Ovary (tissue), 9 donors: ENCODE data around the gene ANKRD6. TPM values are rescaled to one million over a fixed set of nuclear protein-coding genes. Genes with fewer than 3 reads are reported as not detected.

ENCODE experiments used
- DNase-seq, 5 donors: peaks; one replicate each; pipeline ENCODE4 v3.0.0-alpha.2; 2019 to 2020
- H3K27ac ChIP-seq, 2 donors: fragments of 200-600 bp; one replicate each; pipeline versions ENCODE4 v1.5.1 to v1.8.0; 2019 to 2022
- H3K27me3 ChIP-seq: fragments of 200-600 bp; one replicate; pipeline ENCODE4 v1.8.0; 2022
- H3K36me3 ChIP-seq: fragments of 200-600 bp; sonication (generic); one replicate; pipeline ENCODE4 v1.5.1; 2019
- H3K4me1 ChIP-seq: one replicate; pipeline ENCODE4 v1.8.1; 2013; ENCODE audit warnings: mild to moderate bottlenecking, moderate library complexity; ENCODE audit not compliant: insufficient read depth
- H3K4me3 ChIP-seq: fragments of 200-600 bp; sonication (generic); one replicate; pipeline ENCODE4 v1.5.1; 2017
- H3K9me3 ChIP-seq, 2 donors: fragments of 200-600 bp in 1 of 2; sonication (generic) in 1 of 2; one replicate each; pipeline versions ENCODE4 v1.5.1 to v1.8.1; 2013 to 2019; ENCODE audit warnings: mild to moderate bottlenecking in 1 of 2, moderate library complexity in 1 of 2
- EP300 ChIP-seq: sonication (generic); formaldehyde crosslinking; IDR thresholded peaks from one replicate; pipeline ENCODE4 v1.6.1; 2017; ENCODE audit warnings: antibody characterized with exemption
- POLR2A ChIP-seq: fragments of 450-650 bp; IDR thresholded peaks from one replicate; pipeline ENCODE4 v1.6.1; 2017; ENCODE audit warnings: antibody characterized with exemption, mild to moderate bottlenecking, moderate library complexity
- WGBS, 3 donors: extraction: QIAGEN DNeasy Blood & Tissue Kit in 1 of 3; methylation state at CpG; one replicate each; pipeline versions ENCODE4 v1.1.5 to v1.1.7; 2013 to 2017; 5-methylcytosine and 5-hydroxymethylcytosine counted together
- intact Hi-C, 4 donors: fragments of 100-400 bp; cut with DNase I; formaldehyde crosslinking; loops; one replicate each; pipeline versions ENCODE4 v1.11.0 to v1.15.1; 2022 to 2023
- polyA plus RNA-seq, 2 donors: library from polyadenylated mRNA; stranded (reverse); fragments of 200-250 nt in 1 of 2; fragments of 350-450 nt in 1 of 2; fragmentation: Illumina TruSeq in 1 of 2; extraction: RNeasy Lipid Tissue Mini Kit (QIAGEN cat#74804) in 1 of 2; gene quantifications; one replicate each; pipeline ENCODE4 v1.2.3, GENCODE V29; 2013 to 2014
- total RNA-seq, 7 donors: library from RNA; depleted of rRNA in 2 of 7; stranded (reverse); fragments of >200 nt in 2 of 7; fragmentation: NEBNext Ultra II Directional in 3 of 7; extraction: Animal tissue kit (Norgen Biotek cat#: 25700) in 3 of 7; gene quantifications; one replicate each; pipeline versions ENCODE4 v1.1.0 to v1.2.4, GENCODE V29; 2016 to 2023
- TF ChIP-seq, protein P1 (sequence below), 3 donors: fragments of 450-650 bp in 2 of 3; fragments of 200-600 bp in 1 of 3; IDR thresholded peaks; one replicate each; pipeline versions ENCODE4 v1.5.1 to v1.8.0; 2016 to 2022; ENCODE audit warnings: antibody characterized with exemption in 3 of 3, mild to moderate bottlenecking in 1 of 3
- donor health status: DM: no; HTN: no; CAD: no; lungs with moderate emphysema.
- donor health status: DM: no; HTN: no; CAD: no.
- donor health status: Bipolar disorder and iron deficiency.
- donor health status: DM: yes; HTN: yes; CAD: no.
- donor health status: DM: no; HTN: no; CAD: no.
- donor health status: DM: yes; HTN: yes; CAD: no.

The ANKRD6 gene
- total and polyA plus RNA-seq, 9 donors, result 14.7 to 50.1 (median 25.6) TPM

GRCh38 chr6:89404512-89404911 is 28.4 kb upstream of the ANKRD6 start:
- Histone ChIP-seq H3K4me1 (no peaks in the 10 kb centered on the region), H3K27ac (no peak overlapping the region), H3K36me3 (no peaks in the 10 kb centered on the region), H3K9me3 (no peaks in the 10 kb centered on the region), H3K4me3 (no peak overlapping the region), H3K27me3 (no peaks in the 10 kb centered on the region)
- intact Hi-C loops, result no loop called here
- WGBS, 3 donors, result 75 to 85% (median 77%) methylated on average over 3 of the region's 3 CpGs
- DNase-seq, result no peak
- TF ChIP-seq POLR2A (no peak), EP300 (no peak)
- TF ChIP-seq, protein P1, sequence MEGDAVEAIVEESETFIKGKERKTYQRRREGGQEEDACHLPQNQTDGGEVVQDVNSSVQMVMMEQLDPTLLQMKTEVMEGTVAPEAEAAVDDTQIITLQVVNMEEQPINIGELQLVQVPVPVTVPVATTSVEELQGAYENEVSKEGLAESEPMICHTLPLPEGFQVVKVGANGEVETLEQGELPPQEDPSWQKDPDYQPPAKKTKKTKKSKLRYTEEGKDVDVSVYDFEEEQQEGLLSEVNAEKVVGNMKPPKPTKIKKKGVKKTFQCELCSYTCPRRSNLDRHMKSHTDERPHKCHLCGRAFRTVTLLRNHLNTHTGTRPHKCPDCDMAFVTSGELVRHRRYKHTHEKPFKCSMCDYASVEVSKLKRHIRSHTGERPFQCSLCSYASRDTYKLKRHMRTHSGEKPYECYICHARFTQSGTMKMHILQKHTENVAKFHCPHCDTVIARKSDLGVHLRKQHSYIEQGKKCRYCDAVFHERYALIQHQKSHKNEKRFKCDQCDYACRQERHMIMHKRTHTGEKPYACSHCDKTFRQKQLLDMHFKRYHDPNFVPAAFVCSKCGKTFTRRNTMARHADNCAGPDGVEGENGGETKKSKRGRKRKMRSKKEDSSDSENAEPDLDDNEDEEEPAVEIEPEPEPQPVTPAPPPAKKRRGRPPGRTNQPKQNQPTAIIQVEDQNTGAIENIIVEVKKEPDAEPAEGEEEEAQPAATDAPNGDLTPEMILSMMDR (IDR thresholded peaks at IDR 0.05), result no peak

DNA sequence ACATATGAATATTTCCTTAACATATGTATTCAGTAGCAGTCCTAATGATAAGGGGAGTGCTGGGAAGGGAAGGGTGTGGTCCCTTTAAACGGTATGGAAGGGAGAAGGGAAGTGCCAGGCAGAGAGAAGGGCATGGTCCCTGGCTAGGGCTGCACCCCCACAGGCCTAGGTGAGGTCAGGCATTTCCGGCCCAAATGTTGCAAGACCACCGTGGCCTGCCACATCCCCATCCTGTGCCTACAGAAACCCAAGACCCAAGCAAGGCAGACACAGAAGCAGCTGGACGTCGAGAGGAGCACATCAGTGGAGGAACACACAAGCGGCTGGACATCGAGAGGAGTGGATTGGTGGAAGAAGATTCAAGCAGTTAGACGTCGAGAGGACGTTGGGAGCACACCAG is 26.8 kb upstream of the ANKRD6 start:
- no peaks in the 10 kb centered on the region for H3K4me1 ChIP-seq
- TF ChIP-seq, protein P1 (IDR thresholded peaks at IDR 0.05), result no peak
- TF ChIP-seq POLR2A, result no peak
- TF ChIP-seq EP300, result no peak
- no peak overlapping the region for H3K4me3 ChIP-seq
- intact Hi-C loops, result no loop called here
- H3K9me3 ChIP-seq, result no peaks in the 10 kb centered on the region
- no peaks in the 10 kb centered on the region for H3K27me3 ChIP-seq
- 68 to 77% (median 74%) methylated on average over 10 of the region's 10 CpGs for WGBS, 3 donors
- H3K27ac ChIP-seq, result no peak overlapping the region
- no peak for DNase-seq
- no peaks in the 10 kb centered on the region for H3K36me3 ChIP-seq

DNA sequence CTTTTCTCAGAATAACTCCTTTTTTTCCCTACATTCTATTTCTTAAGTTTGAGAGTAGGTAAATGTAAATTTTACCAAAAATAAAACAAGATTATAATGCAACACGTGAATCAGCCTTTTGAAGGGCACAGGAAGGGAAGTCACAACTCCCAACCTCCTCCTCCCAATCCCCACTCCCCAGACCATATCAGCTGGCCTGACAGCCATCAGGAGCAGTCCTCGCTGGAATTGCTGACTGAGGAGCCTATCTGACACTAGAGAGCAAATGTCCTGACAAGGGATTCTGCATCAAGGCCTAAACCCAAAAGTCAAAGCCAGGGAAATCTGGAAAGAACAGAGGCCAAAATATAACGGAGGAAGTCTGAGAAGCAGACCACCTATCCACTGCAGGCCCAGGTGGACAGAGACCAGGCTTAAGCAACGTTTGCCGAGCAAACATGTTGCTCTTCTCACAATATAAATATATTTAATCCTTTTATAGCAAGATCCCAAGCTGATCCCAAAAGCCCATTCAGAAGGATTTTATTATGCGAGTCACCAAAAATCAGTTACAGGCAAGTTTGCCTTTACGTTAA is 23.4 kb upstream of the ANKRD6 start:
- no peak for TF ChIP-seq POLR2A
- TF ChIP-seq, protein P1 (IDR thresholded peaks at IDR 0.05), result no peak
- TF ChIP-seq EP300, result no peak
- H3K9me3 ChIP-seq, result no peaks in the 10 kb centered on the region
- no peaks in the 10 kb centered on the region for H3K27me3 ChIP-seq
- intact Hi-C loops, result no loop called here
- WGBS, 3 donors, result 88 to 92% (median 91%) methylated on average over 7 of the region's 7 CpGs
- no peak overlapping the region for H3K4me3 ChIP-seq
- H3K36me3 ChIP-seq, result no peaks in the 10 kb centered on the region
- H3K27ac ChIP-seq, result no peak overlapping the region
- peaks cover 2% of the 10 kb centered on the region for H3K4me1 ChIP-seq
- DNase-seq, result no peak

- H3K4me3 ChIP-seq, result no peak overlapping the region
- no peaks in the 10 kb centered on the region for H3K9me3 ChIP-seq
- no peak for TF ChIP-seq POLR2A
- TF ChIP-seq EP300, result no peak
- TF ChIP-seq, protein P1 (IDR thresholded peaks at IDR 0.05), result no peak
- intact Hi-C loops, result no loop called here
- peaks cover 2% of the 10 kb centered on the region for H3K4me1 ChIP-seq
- no peak for DNase-seq
- H3K27ac ChIP-seq, result no peak overlapping the region
- WGBS, 3 donors, result 66 to 70% (median 69%) methylated on average over 10 of the region's 10 CpGs
- no peaks in the 10 kb centered on the region for H3K36me3 ChIP-seq
- no peaks in the 10 kb centered on the region for H3K27me3 ChIP-seq
These were observed 22.7 kb upstream of the ANKRD6 start for GRCh38 chr6:89410231-89410761.
